Activated CD8-positive, alpha-beta T cell treated with anti-CD3 and anti-CD28 coated beads for 36 hours (primary cell): ENCODE measurements around the gene PAX8. TPM values are rescaled to one million over a fixed set of nuclear protein-coding genes. Genes with fewer than 3 reads are reported as not detected.

Source experiments
- ATAC-seq: fragments of 200-7000 bp; cut with Tn5 transposase; one replicate; pipeline ENCODE4 v1.10.0; 2021; ENCODE audit warnings: mild to moderate bottlenecking, moderate library complexity
- CTCF ChIA-PET: fragments of 350-600 bp; sonication (Branson Sonifier 250); formaldehyde crosslinking; loops from one replicate; lab custom pipeline; 2021; ENCODE audit warnings: antibody characterized with exemption; lab: Charles Lee
- POLR2A ChIA-PET: fragments of 350-600 bp; sonication (Branson Sonifier 250); formaldehyde crosslinking; loops from one replicate; lab custom pipeline; 2021; ENCODE audit warnings: antibody characterized with exemption; lab: Charles Lee
- DNase-seq: peaks from one replicate; pipeline ENCODE4 v3.0.0-alpha.2; 2020
- H3K27ac Mint-ChIP-seq: one replicate; pipeline ENCODE4 v1.8.0; 2021; ENCODE audit warnings: mild to moderate bottlenecking, mixed read lengths
- H3K27me3 Mint-ChIP-seq: one replicate; pipeline ENCODE4 v1.8.0; 2021; ENCODE audit warnings: mixed read lengths
- H3K36me3 Mint-ChIP-seq: one replicate; pipeline ENCODE4 v1.8.0; 2021; ENCODE audit warnings: low read depth, mixed read lengths
- H3K4me1 Mint-ChIP-seq: one replicate; pipeline ENCODE4 v1.8.0; 2021; ENCODE audit warnings: low read depth, mixed read lengths
- H3K4me3 Mint-ChIP-seq: one replicate; pipeline ENCODE4 v1.8.0; 2021; ENCODE audit warnings: mild to moderate bottlenecking, moderate library complexity, mixed read lengths
- H3K9me3 Mint-ChIP-seq: one replicate; pipeline ENCODE4 v1.8.0; 2021; ENCODE audit warnings: mixed read lengths
- intact Hi-C: fragments of 100-400 bp; cut with micrococcal nuclease; formaldehyde crosslinking; loops from one replicate; pipeline ENCODE4 v1.10.0; 2022
- total RNA-seq, 2 experiments: library from RNA; stranded (reverse); gene quantifications; one replicate each; pipeline ENCODE4 v1.2.3, GENCODE V29; 2021
- TF ChIP-seq, protein P1 (sequence below): fragments of 200-600 bp; IDR thresholded peaks from one replicate; pipeline ENCODE4 v1.8.0; 2022; ENCODE audit warnings: antibody characterized with exemption, mild to moderate bottlenecking

Gene PAX8
- total RNA-seq, 2 experiments from 2014 or later = 0.43 to 0.63 TPM

DNA sequence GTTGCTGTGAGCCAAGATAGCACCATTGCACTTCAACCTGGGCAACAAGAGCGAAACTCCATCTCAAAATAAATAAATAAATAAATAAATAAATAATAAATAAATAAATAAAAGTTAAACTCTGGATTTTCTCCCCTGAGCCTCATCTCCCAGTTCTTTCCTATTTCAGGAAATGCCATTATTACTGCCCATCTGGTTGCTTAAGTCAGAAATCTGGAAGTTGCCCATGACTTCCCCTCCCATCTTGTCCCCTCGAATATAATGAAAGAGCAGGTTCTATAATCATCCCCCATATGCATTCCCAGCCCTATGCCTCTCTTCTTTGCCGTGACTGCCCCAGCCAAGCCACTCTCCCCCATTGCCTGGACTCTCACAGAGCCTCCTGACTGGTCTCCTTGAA lies 109.1 kb downstream of the PAX8 start:
- no peak for DNase-seq
- POLR2A ChIA-PET = interaction anchor here (0.6 to 0.8 kb wide), 2 partner anchors 11 to 12 kb away, joined by 3 read pairs; no protein-coding TSS in a partner anchor
- peaks cover 10% of the 10 kb centered on the region for H3K9me3 Mint-ChIP-seq
- H3K27ac Mint-ChIP-seq = peak overlapping the region; percentile 63
- no peak overlapping the region for H3K4me3 Mint-ChIP-seq
- H3K27me3 Mint-ChIP-seq = no peaks in the 10 kb centered on the region
- no peak for ATAC-seq
- peaks cover 40% of the 10 kb centered on the region for H3K36me3 Mint-ChIP-seq
- peaks cover 69% of the 10 kb centered on the region for H3K4me1 Mint-ChIP-seq
- TF ChIP-seq, protein P1, sequence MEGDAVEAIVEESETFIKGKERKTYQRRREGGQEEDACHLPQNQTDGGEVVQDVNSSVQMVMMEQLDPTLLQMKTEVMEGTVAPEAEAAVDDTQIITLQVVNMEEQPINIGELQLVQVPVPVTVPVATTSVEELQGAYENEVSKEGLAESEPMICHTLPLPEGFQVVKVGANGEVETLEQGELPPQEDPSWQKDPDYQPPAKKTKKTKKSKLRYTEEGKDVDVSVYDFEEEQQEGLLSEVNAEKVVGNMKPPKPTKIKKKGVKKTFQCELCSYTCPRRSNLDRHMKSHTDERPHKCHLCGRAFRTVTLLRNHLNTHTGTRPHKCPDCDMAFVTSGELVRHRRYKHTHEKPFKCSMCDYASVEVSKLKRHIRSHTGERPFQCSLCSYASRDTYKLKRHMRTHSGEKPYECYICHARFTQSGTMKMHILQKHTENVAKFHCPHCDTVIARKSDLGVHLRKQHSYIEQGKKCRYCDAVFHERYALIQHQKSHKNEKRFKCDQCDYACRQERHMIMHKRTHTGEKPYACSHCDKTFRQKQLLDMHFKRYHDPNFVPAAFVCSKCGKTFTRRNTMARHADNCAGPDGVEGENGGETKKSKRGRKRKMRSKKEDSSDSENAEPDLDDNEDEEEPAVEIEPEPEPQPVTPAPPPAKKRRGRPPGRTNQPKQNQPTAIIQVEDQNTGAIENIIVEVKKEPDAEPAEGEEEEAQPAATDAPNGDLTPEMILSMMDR = no peak
- intact Hi-C loops = no loop called here
- CTCF ChIA-PET = interaction anchor here (8.3 kb wide), 1 partner anchor 32 kb away, joined by 127 read pairs; no protein-coding TSS in a partner anchor

DNA sequence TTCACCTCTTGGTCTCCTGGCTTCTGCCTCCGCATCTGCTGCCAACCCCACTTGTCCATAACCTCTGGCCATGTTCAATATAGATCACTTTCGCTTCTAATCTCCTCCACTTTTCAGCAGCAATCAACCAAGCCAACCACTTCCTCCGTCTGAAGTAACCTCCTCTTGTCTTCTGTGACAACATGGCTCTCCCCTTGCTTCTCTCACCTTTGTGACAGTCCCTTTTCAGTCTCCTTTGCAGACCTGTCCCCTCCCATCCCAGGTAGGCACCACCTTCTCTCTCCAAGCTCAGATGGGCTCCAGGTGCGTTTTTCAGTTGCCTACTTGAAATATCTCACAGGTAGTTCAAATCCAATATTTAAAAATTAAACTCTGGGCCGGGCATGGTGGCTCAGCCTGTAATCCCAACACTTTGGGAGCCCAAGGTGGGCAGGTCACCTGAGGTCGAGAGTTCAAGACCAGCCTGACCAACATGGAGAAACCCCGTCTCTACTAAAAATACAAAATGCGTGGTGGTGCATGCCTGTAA lies 109.7 kb downstream of the PAX8 start:
- intact Hi-C loops = no loop called here
- Mint-ChIP-seq H3K4me1 (peaks cover 74% of the 10 kb centered on the region), H3K9me3 (peaks cover 10% of the 10 kb centered on the region), H3K27me3 (no peaks in the 10 kb centered on the region), H3K27ac (peak overlapping the region; percentile 96), H3K36me3 (peaks cover 35% of the 10 kb centered on the region), H3K4me3 (peak overlapping the region; percentile 51)
- TF ChIP-seq, protein P1 = no peak
- CTCF ChIA-PET = interaction anchor here (7.5 kb wide), 1 partner anchor 31 kb away, joined by 75 read pairs; no protein-coding TSS in a partner anchor
- POLR2A ChIA-PET = interaction anchor here (0.6 to 0.8 kb wide), 2 partner anchors 11 to 12 kb away, joined by 3 read pairs; no protein-coding TSS in a partner anchor
- peak; percentile 59 for DNase-seq
- ATAC-seq = peak; percentile 25

DNA sequence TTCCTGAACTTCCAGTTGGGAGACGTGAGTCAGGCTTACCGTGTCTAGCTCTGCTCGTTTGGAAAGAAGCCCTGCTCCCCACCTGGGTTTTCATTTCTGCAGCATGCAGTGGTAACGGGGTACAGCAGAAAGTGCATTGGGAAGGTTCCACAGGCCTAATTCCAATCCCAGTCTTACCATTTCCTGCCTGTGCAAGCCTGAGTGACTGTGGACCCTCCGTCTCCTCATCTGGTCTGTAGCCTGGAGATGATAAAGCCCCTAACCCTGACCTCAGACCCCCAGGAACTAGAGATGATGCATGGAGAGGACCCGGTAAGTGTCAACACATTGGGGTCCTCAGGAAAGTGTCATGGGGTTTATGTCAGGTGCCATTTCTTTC lies 110.8 kb downstream of the PAX8 start:
- TF ChIP-seq, protein P1 = no peak
- peak overlapping the region; percentile 96 for H3K27ac Mint-ChIP-seq
- intact Hi-C loops = no loop called here
- DNase-seq (no peak), ATAC-seq (no peak)
- peak overlapping the region; percentile 51 for H3K4me3 Mint-ChIP-seq
- H3K27me3 Mint-ChIP-seq = no peaks in the 10 kb centered on the region
- peaks cover 28% of the 10 kb centered on the region for H3K36me3 Mint-ChIP-seq
- CTCF ChIA-PET = interaction anchor here (2.0 to 7.5 kb wide), 2 partner anchors 10 to 30 kb away, joined by 6 to 75 read pairs; no protein-coding TSS in a partner anchor
- POLR2A ChIA-PET = interaction anchor here (3.9 kb wide), 1 partner anchor 11 kb away, joined by 24 read pairs; no protein-coding TSS in a partner anchor
- H3K4me1 Mint-ChIP-seq = peaks cover 70% of the 10 kb centered on the region
- peaks cover 10% of the 10 kb centered on the region for H3K9me3 Mint-ChIP-seq

DNA sequence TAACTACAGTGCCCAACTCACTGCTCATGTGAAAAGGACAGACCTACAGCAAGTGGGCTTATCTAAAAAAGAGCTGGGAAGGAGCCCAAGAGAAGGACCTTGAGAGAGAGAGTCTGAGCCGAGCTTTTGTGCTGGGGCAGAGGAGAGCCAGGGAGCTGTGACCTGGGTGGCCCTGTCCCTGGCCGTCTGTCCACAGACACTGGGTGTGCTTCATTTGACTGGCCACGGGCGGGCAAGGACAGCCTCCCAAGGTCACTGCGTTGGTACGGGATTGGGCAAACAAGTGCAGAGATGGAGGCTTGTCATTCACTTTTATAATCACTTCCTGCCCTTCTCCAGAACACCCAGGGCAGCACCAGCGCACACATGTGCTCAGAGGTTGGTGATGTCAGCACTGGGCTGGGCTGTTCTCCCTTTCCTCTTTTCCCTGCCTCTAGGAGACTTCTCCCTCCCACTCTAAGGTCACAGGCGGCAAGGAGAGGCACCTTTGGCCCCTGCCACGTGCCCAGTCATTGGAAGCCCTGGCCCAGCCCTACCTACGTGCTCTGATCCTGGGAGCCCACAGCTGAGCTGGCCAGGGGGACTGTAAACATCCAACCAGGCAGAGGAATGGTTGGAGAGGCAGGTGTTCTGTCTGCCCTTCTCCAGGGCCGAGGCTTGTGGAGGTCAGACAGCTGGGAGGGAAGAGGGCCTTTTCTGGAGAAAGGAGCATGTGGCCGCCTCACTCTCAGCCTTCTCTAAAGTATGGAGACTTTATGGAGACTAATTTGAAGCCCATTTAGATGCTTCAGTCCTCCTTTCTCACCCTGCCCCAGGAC lies 111.4 kb downstream of the PAX8 start:
- peaks cover 70% of the 10 kb centered on the region for H3K4me1 Mint-ChIP-seq
- POLR2A ChIA-PET = interaction anchor here (0.6 to 5.3 kb wide), 4 partner anchors 7 to 26 kb away, joined by 3 to 58 read pairs (median 14); partner anchors contain the start of gene PSD4
- peaks cover 23% of the 10 kb centered on the region for H3K36me3 Mint-ChIP-seq
- peak overlapping the region; percentile 96 for H3K27ac Mint-ChIP-seq
- CTCF ChIA-PET = interaction anchor here (2.0 to 7.5 kb wide), 2 partner anchors 10 to 29 kb away, joined by 6 to 75 read pairs; no protein-coding TSS in a partner anchor
- intact Hi-C loops = no loop called here
- no peaks in the 10 kb centered on the region for H3K27me3 Mint-ChIP-seq
- peaks cover 10% of the 10 kb centered on the region for H3K9me3 Mint-ChIP-seq
- TF ChIP-seq, protein P1 = no peak
- DNase-seq (peak; percentile 60), ATAC-seq (peak; percentile 76)
- H3K4me3 Mint-ChIP-seq = peak overlapping the region; percentile 51
